ENCODE results near the gene LDAH. TPM values are rescaled to one million over a fixed set of nuclear protein-coding genes. Genes with fewer than 3 reads are reported as not detected.

The LDAH gene
- total and polyA plus RNA-seq, 10 of the 15 experiments (the other 5 are each of a cell fraction or from before 2014, with no cell fraction given): 17.9 to 44.7 (median 30.0) TPM

- TF ChIP-seq RELA (IDR thresholded peaks at IDR 0.05; ENCODE audit: borderline replicate concordance, partially characterized antibody) (peak; percentile 75), PAX5 (IDR thresholded peaks at IDR 0.05; ENCODE audit: borderline replicate concordance, low read depth, low read length) (0 out of 2 replicates have a peak, but pooled peaks have one; percentile 31), IKZF1 (conservative IDR thresholded peaks at IDR 0.05) (peak; percentile 93), ASH2L (IDR thresholded peaks at IDR 0.05; ENCODE audit: borderline replicate concordance, low read depth) (peak; percentile 34; the same call in 1 of the 2 replicates), RFX5 (IDR thresholded peaks at IDR 0.05; ENCODE audit: low read depth, low read length) (peak; percentile 45; the same call in 1 of the 2 replicates), NKRF (conservative IDR thresholded peaks at IDR 0.05) (peak; percentile 48; the same call in 1 of the 2 replicates), CREB1 (IDR thresholded peaks at IDR 0.05; ENCODE audit: low read depth) (peak; percentile 99), BACH1 (IDR thresholded peaks at IDR 0.05; ENCODE audit: borderline replicate concordance) (peak; percentile 59; the same call in 1 of the 2 replicates), HDAC6 (IDR thresholded peaks at IDR 0.05; ENCODE audit: unreplicated experiment) (peak; percentile 49), NFIC (IDR thresholded peaks at IDR 0.05; ENCODE audit: low read depth, low read length) (no peak; the same call in 1 of the 2 replicates), NBN (IDR thresholded peaks at IDR 0.05) (peak; percentile 100), EZH2 (IDR thresholded peaks at IDR 0.05; ENCODE audit: borderline replicate concordance, control insufficient read depth, low read depth, low read length) (no peak), RCOR1 (conservative IDR thresholded peaks at IDR 0.05; ENCODE audit: low read depth, low read length) (no peak), RAD51 (IDR thresholded peaks at IDR 0.05) (peak; percentile 78), KDM1A (IDR thresholded peaks at IDR 0.05; ENCODE audit: borderline replicate concordance) (no peak), ELK1 (IDR thresholded peaks at IDR 0.05; ENCODE audit: low read depth, low read length) (peak; percentile 99), CUX1 (IDR thresholded peaks at IDR 0.05; ENCODE audit: insufficient replicate concordance, low read depth, low read length) (no peak), FOXK2 (IDR thresholded peaks at IDR 0.05) (peak; percentile 67), ZNF207 (IDR thresholded peaks at IDR 0.05; ENCODE audit: borderline replicate concordance) (no peak; the same call in 1 of the 2 replicates)
- TF ChIP-seq, protein P1, sequence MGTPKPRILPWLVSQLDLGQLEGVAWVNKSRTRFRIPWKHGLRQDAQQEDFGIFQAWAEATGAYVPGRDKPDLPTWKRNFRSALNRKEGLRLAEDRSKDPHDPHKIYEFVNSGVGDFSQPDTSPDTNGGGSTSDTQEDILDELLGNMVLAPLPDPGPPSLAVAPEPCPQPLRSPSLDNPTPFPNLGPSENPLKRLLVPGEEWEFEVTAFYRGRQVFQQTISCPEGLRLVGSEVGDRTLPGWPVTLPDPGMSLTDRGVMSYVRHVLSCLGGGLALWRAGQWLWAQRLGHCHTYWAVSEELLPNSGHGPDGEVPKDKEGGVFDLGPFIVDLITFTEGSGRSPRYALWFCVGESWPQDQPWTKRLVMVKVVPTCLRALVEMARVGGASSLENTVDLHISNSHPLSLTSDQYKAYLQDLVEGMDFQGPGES (IDR thresholded peaks at IDR 0.05): 0 out of 2 replicates have a peak, but pooled peaks have one; percentile 6
Observed at GRCh38 chr2:20822535-20823490, at the start of gene LDAH (continued).

Data from GM12878 (cell line).